Measurements from ENCODE around the gene MAML3.

- TF ChIP-seq POLR2AphosphoS5 (IDR thresholded peaks at IDR 0.05) = no peak
- no peak for TF ChIP-seq CTCF (IDR thresholded peaks at IDR 0.05)
- TF ChIP-seq EP300 (IDR thresholded peaks at IDR 0.05) = no peak
Observed at GRCh38 chr4:139726615-139727014, 427.4 kb downstream of the MAML3 start.

All from upper lobe of left lung (tissue), 4 donors.